ENCODE measurements around the gene SLC6A6. TPM values are rescaled to one million over a fixed set of nuclear protein-coding genes. Genes with fewer than 3 reads are reported as not detected.

Gene SLC6A6
- total RNA-seq, 1 donor from 2014 or later = 32.9 TPM

DNA sequence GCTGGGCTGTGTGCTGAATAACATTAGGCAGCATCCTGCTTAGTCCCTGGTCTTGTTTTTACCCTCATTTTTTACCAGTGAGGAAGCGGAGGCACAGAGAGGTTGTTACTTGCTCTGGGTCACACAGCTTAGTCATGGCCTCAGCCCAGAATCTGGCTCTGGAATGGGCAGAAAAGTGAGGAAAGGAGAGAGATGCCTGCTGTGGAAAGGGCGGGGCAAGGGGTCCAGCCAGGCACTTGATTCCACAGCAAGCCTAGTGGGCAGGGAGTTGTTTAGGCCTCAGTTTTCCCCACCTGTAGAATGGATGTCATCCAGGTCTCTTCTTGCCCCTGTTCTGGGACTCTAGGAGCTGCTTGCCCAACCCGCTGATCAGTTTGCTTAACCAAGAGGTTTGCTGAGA lies 35.9 kb downstream of the SLC6A6 start:
- TF ChIP-seq EZH2phosphoT487 (IDR thresholded peaks at IDR 0.05) = no peak
- TF ChIP-seq CTCF (IDR thresholded peaks at IDR 0.05) = no peak
- no peak for TF ChIP-seq EZH2 (IDR thresholded peaks at IDR 0.05)
- H3K27me3 Mint-ChIP-seq (ENCODE audit: insufficient read depth, low read depth) = peaks cover 6% of the 10 kb centered on the region
- H4K20me1 ChIP-seq (ENCODE audit: low read depth) = peaks cover 43% of the 10 kb centered on the region
- H3K4me1 Mint-ChIP-seq = peaks cover 50% of the 10 kb centered on the region
- H3F3A ChIP-seq (ENCODE audit: low read depth) = no peaks in the 10 kb centered on the region
- H3K27ac Mint-ChIP-seq = no peak overlapping the region
- no peaks in the 10 kb centered on the region for H3K36me3 ChIP-seq
- no peak overlapping the region for H2AFZ ChIP-seq (replicated peaks)
- no peak overlapping the region for H3K4me3 Mint-ChIP-seq
- no peak overlapping the region for H3K4me2 ChIP-seq
- H3K9ac ChIP-seq = no peak overlapping the region
- peaks cover 6% of the 10 kb centered on the region for H3K79me2 ChIP-seq (ENCODE audit: low read depth)
- no peak overlapping the region for H3K27ac ChIP-seq
- DNase-seq (ENCODE audit: low spot score) = no peak
- no peak overlapping the region for H3K4me3 ChIP-seq
- peaks cover 16% of the 10 kb centered on the region for H3K4me1 ChIP-seq
- no peaks in the 10 kb centered on the region for H3K36me3 Mint-ChIP-seq
- no peaks in the 10 kb centered on the region for H3K9me3 ChIP-seq (ENCODE audit: low read depth)
- no peaks in the 10 kb centered on the region for H3K27me3 ChIP-seq
- H3K9me3 Mint-ChIP-seq = no peaks in the 10 kb centered on the region

DNA sequence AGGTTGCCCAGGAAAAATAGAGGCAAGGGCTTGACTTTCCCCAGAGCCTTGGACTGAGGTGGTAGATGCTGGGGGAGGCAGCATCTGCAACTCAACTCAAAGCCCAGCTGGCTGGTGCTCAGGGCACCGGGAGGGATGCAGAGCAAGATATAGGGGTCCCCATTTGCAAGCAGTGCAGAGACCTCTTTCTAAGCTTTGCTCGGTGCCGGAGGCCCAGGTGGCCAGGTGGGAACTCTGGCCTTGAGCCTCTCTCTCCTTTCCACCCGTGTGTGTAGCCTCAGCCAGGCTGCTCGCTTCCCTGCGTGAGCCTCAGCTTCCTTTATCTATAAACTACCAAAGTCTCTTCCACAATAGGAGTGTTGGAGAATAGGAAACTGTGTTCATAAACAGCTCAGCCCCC lies 36.5 kb downstream of the SLC6A6 start:
- H3K27me3 Mint-ChIP-seq (ENCODE audit: insufficient read depth, low read depth) = peaks cover 6% of the 10 kb centered on the region
- H3K4me1 ChIP-seq = peaks cover 16% of the 10 kb centered on the region
- TF ChIP-seq EZH2 (IDR thresholded peaks at IDR 0.05) = no peak
- no peak for TF ChIP-seq CTCF (IDR thresholded peaks at IDR 0.05)
- no peak for TF ChIP-seq EZH2phosphoT487 (IDR thresholded peaks at IDR 0.05)
- peak overlapping the region; percentile 92 for H3K27ac Mint-ChIP-seq
- no peaks in the 10 kb centered on the region for H3K9me3 ChIP-seq (ENCODE audit: low read depth)
- no peaks in the 10 kb centered on the region for H3F3A ChIP-seq (ENCODE audit: low read depth)
- no peak overlapping the region for H2AFZ ChIP-seq (replicated peaks)
- peaks cover 6% of the 10 kb centered on the region for H3K79me2 ChIP-seq (ENCODE audit: low read depth)
- no peak overlapping the region for H3K4me3 ChIP-seq
- H3K27me3 ChIP-seq = no peaks in the 10 kb centered on the region
- H3K27ac ChIP-seq = no peak overlapping the region
- peaks cover under 1% of the 10 kb centered on the region for H3K36me3 Mint-ChIP-seq
- peaks cover 43% of the 10 kb centered on the region for H4K20me1 ChIP-seq (ENCODE audit: low read depth)
- no peak overlapping the region for H3K9ac ChIP-seq
- no peaks in the 10 kb centered on the region for H3K36me3 ChIP-seq
- peak overlapping the region; percentile 62 for H3K4me3 Mint-ChIP-seq
- H3K4me1 Mint-ChIP-seq = peaks cover 50% of the 10 kb centered on the region
- no peaks in the 10 kb centered on the region for H3K9me3 Mint-ChIP-seq
- DNase-seq (ENCODE audit: low spot score) = no peak
- no peak overlapping the region for H3K4me2 ChIP-seq

GRCh38 chr3:14439501-14440167 lies 37.2 kb downstream of the SLC6A6 start:
- peaks cover 43% of the 10 kb centered on the region for H4K20me1 ChIP-seq (ENCODE audit: low read depth)
- Mint-ChIP-seq H3K27ac (peak overlapping the region; percentile 92), H3K36me3 (peaks cover 7% of the 10 kb centered on the region), H3K9me3 (no peaks in the 10 kb centered on the region), H3K4me1 (peaks cover 46% of the 10 kb centered on the region), H3K4me3 (peak overlapping the region; percentile 62), H3K27me3 (ENCODE audit: insufficient read depth, low read depth) (peaks cover 5% of the 10 kb centered on the region)
- H3K9ac ChIP-seq = no peak overlapping the region
- no peak for TF ChIP-seq CTCF (IDR thresholded peaks at IDR 0.05)
- TF ChIP-seq EZH2phosphoT487 (IDR thresholded peaks at IDR 0.05) = no peak
- no peak for TF ChIP-seq EZH2 (IDR thresholded peaks at IDR 0.05)
- H3K27ac ChIP-seq = no peak overlapping the region
- no peaks in the 10 kb centered on the region for H3F3A ChIP-seq (ENCODE audit: low read depth)
- no peaks in the 10 kb centered on the region for H3K9me3 ChIP-seq (ENCODE audit: low read depth)
- H3K27me3 ChIP-seq = no peaks in the 10 kb centered on the region
- H3K36me3 ChIP-seq = no peaks in the 10 kb centered on the region
- DNase-seq (ENCODE audit: low spot score) = no peak
- no peak overlapping the region for H3K4me2 ChIP-seq
- peaks cover 16% of the 10 kb centered on the region for H3K4me1 ChIP-seq
- H3K79me2 ChIP-seq (ENCODE audit: low read depth) = peaks cover 6% of the 10 kb centered on the region
- no peak overlapping the region for H2AFZ ChIP-seq (replicated peaks)
- no peak overlapping the region for H3K4me3 ChIP-seq

Data from neural progenitor cell (in vitro differentiated cells).